HepG2 (cell line): ENCODE measurements around the gene GLOD4. TPM values are rescaled to one million over a fixed set of nuclear protein-coding genes. Genes with fewer than 3 reads are reported as not detected.

Experiments
- ARNT2 ChIP-seq: sonication (generic); formaldehyde crosslinking; IDR thresholded peaks from 2 replicates; pipeline ENCODE4 v1.8.0; 2022; ENCODE audit warnings: mild to moderate bottlenecking, low read depth, missing genetic modification reagents, moderate library complexity
- CBX1 ChIP-seq: IDR thresholded peaks from one replicate; pipeline ENCODE4 v1.6.1; 2016; ENCODE audit warnings: antibody characterized with exemption, low read depth
- GATAD1 ChIP-seq: IDR thresholded peaks from 2 replicates; pipeline ENCODE4 v1.6.1; 2016; ENCODE audit warnings: missing genetic modification reagents, missing compliant biosample characterization
- HOXD1 ChIP-seq: sonication (generic); formaldehyde crosslinking; IDR thresholded peaks from 2 replicates; pipeline ENCODE4 v1.5.0; 2020; ENCODE audit warnings: missing genetic modification reagents
- IKZF5 ChIP-seq: IDR thresholded peaks from 2 replicates; pipeline ENCODE4 v1.6.1; 2018; ENCODE audit warnings: missing genetic modification reagents, mild to moderate bottlenecking, missing compliant biosample characterization
- MEF2D ChIP-seq: sonication (generic); formaldehyde crosslinking; IDR thresholded peaks from 2 replicates; pipeline ENCODE4 v1.5.1; 2020; ENCODE audit warnings: mild to moderate bottlenecking, missing genetic modification reagents
- NCOA2 ChIP-seq: sonication (generic); formaldehyde crosslinking; IDR thresholded peaks from 2 replicates; pipeline ENCODE4 v1.8.0; 2022; ENCODE audit warnings: inconsistent platforms
- NFRKB ChIP-seq: fragments of 450-650 bp; IDR thresholded peaks from 2 replicates; pipeline ENCODE4 v1.6.1; 2017
- NFYC ChIP-seq: IDR thresholded peaks from 2 replicates; pipeline ENCODE4 v1.6.1; 2016; ENCODE audit warnings: missing genetic modification reagents, missing compliant biosample characterization
- PLRG1 ChIP-seq: fragments of 450-650 bp; conservative IDR thresholded peaks from 2 replicates; pipeline ENCODE4 v1.6.1; 2016
- PTBP1 ChIP-seq: fragments of 200-400 bp; formaldehyde crosslinking; IDR thresholded peaks from 2 replicates; pipeline ENCODE4 v1.6.1; 2018; ENCODE audit warnings: low read length, low read depth; ENCODE audit not compliant: poor library complexity, severe bottlenecking
- RBM22 ChIP-seq: fragments of 200-400 bp; formaldehyde crosslinking; optimal IDR thresholded peaks from 2 replicates; pipeline ENCODE3; 2017; ENCODE audit warnings: mild to moderate bottlenecking, low read length, moderate library complexity
- ZC3H4 ChIP-seq: sonication (generic); formaldehyde crosslinking; IDR thresholded peaks from 2 replicates; pipeline ENCODE4 v1.4.0; 2020; ENCODE audit warnings: missing genetic modification reagents, borderline replicate concordance
- ZFX ChIP-seq: sonication (generic); formaldehyde crosslinking; IDR thresholded peaks from 2 replicates; pipeline ENCODE4 v1.4.0; 2020; ENCODE audit warnings: mild to moderate bottlenecking, low read depth, missing genetic modification reagents, moderate library complexity
- ZNF235 ChIP-seq: sonication (generic); formaldehyde crosslinking; IDR thresholded peaks from 2 replicates; pipeline ENCODE4 v1.8.1; 2023; ENCODE audit warnings: mild to moderate bottlenecking, missing genetic modification reagents, borderline replicate concordance
- ZNF337 ChIP-seq: sonication (generic); formaldehyde crosslinking; IDR thresholded peaks from 2 replicates; pipeline ENCODE4 v1.5.1; 2020; ENCODE audit warnings: missing genetic modification reagents, low read depth, mild to moderate bottlenecking, borderline replicate concordance
- ZNF546 ChIP-seq: sonication (generic); formaldehyde crosslinking; conservative IDR thresholded peaks from 2 replicates; pipeline ENCODE4 v1.8.1; 2023; ENCODE audit warnings: mild to moderate bottlenecking, missing genetic modification reagents
- ZNF619 ChIP-seq: sonication (generic); formaldehyde crosslinking; IDR thresholded peaks from 2 replicates; pipeline ENCODE4 v1.4.0; 2020; ENCODE audit warnings: mild to moderate bottlenecking, missing genetic modification reagents
- ZNF660 ChIP-seq: sonication (generic); formaldehyde crosslinking; IDR thresholded peaks from 2 replicates; pipeline ENCODE4 v1.5.1; 2020; ENCODE audit warnings: mild to moderate bottlenecking, low read depth, missing genetic modification reagents, borderline replicate concordance
- ZNF687 ChIP-seq: sonication (generic); formaldehyde crosslinking; IDR thresholded peaks from 2 replicates; pipeline ENCODE4 v1.5.1; 2020; ENCODE audit warnings: mild to moderate bottlenecking, missing genetic modification reagents, moderate library complexity
- ZNF747 ChIP-seq: sonication (generic); formaldehyde crosslinking; IDR thresholded peaks from 2 replicates; pipeline ENCODE4 v1.8.1; 2023; ENCODE audit warnings: missing genetic modification reagents, mild to moderate bottlenecking, borderline replicate concordance
- polyA plus RNA-seq, 8 experiments: library from polyadenylated mRNA; depleted of rRNA in 3 of 8; stranded (reverse) in 7 of 8; unstranded in 1 of 8; fragments of >200 nt; fragmentation: Illumina TruSeq in 4 of 8; extraction: Trizol in 4 of 8; gene quantifications; 2 replicates each; pipeline versions ENCODE4 v1.2.1 to v1.2.3, GENCODE V29; 2011 to 2016; ENCODE audit warnings: low read depth in 4 of 8, missing spikeins in 1 of 8, mixed read lengths in 1 of 8; ENCODE audit not compliant: insufficient read depth in 1 of 8
- total RNA-seq, 5 experiments: library from RNA; depleted of rRNA; stranded (reverse); fragments of >200 nt; fragmentation: Illumina TruSeq; extraction: Trizol; gene quantifications; 2 replicates each; pipeline ENCODE4 v1.2.3, GENCODE V29; 2016; ENCODE audit warnings: low read depth in 1 of 5
- TF ChIP-seq, protein P1 (sequence below): sonication (generic); formaldehyde crosslinking; IDR thresholded peaks from 2 replicates; pipeline ENCODE4 v1.4.0; 2020; ENCODE audit warnings: missing genetic modification reagents, mild to moderate bottlenecking, borderline replicate concordance

The GLOD4 gene
- total and polyA plus RNA-seq, 2 of the 13 experiments (the other 11 are each of a cell fraction or from before 2014, with no cell fraction given), result 53.7 to 87.8 TPM

DNA sequence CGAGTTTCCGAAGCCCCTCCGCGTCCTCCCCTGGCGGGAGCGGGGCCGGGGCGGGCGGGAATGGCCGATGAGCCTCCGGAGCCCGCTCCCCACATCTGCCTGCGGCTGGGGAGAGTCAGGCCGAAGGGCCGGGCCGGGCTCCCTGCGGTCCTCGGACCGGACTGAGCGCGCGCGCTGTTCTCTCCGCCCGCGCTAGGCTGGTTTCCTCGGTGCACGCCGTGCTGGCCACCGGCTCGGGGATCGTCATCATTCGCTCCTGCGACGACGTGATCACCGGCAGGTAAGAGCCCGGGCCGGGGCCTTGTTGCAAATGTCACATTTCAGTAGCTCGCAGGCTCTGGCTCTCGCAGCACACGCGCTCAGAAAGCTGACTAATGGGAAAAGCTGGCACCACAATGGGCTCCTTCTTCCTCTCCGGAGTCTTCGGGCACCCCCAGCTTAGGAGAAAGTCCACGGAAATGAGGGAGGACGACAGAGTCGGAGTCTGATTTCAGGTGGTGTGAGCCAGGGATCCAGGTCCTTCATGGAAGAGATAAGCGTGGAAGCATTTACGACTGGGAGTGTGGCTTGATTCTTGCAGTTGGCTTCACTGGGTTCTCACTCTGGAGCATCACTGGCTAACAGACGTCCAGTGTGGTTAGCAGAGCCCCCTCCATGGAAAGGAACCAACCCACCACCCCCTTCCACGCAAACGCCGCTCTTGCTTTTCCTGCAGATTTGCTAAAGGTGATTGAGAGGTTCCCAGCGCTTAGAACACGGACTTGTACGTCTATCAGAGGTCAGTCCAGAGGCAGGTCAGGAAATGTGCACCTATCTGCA is 49.0 kb downstream of the GLOD4 start (continued):
- TF ChIP-seq ZNF687 (CRISPR knock-in tag) (peak; percentile 86), ZNF660 (no peak), ZNF747 (CRISPR knock-in tag) (no peak), GATAD1 (CRISPR knock-in tag) (no peak), NFYC (CRISPR knock-in tag) (no peak), RBM22 (no peak), HOXD1 (no peak), NCOA2 (CRISPR knock-in tag) (no peak), ARNT2 (CRISPR knock-in tag) (no peak), ZNF337 (no peak), PTBP1 (no peak), CBX1 (no peak), MEF2D (no peak), IKZF5 (CRISPR knock-in tag) (0 out of 2 replicates have a peak, but pooled peaks have one; percentile 32), ZC3H4 (CRISPR knock-in tag) (no peak), NFRKB (no peak), ZNF546 (CRISPR knock-in tag) (0 out of 2 replicates have a peak, but pooled peaks have one; percentile 59), ZFX (CRISPR knock-in tag) (peak; percentile 42; the same call in 1 of the 2 replicates), PLRG1 (no peak), ZNF619 (CRISPR knock-in tag) (no peak), ZNF235 (CRISPR knock-in tag) (no peak)
- TF ChIP-seq, protein P1, sequence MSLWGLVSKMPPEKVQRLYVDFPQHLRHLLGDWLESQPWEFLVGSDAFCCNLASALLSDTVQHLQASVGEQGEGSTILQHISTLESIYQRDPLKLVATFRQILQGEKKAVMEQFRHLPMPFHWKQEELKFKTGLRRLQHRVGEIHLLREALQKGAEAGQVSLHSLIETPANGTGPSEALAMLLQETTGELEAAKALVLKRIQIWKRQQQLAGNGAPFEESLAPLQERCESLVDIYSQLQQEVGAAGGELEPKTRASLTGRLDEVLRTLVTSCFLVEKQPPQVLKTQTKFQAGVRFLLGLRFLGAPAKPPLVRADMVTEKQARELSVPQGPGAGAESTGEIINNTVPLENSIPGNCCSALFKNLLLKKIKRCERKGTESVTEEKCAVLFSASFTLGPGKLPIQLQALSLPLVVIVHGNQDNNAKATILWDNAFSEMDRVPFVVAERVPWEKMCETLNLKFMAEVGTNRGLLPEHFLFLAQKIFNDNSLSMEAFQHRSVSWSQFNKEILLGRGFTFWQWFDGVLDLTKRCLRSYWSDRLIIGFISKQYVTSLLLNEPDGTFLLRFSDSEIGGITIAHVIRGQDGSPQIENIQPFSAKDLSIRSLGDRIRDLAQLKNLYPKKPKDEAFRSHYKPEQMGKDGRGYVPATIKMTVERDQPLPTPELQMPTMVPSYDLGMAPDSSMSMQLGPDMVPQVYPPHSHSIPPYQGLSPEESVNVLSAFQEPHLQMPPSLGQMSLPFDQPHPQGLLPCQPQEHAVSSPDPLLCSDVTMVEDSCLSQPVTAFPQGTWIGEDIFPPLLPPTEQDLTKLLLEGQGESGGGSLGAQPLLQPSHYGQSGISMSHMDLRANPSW (CRISPR knock-in tag), result no peak
